GM18508 (cell line): Measurements from ENCODE around the gene LHFPL2.
"Not testable (repeated sequence)": the region's sequence is repeated elsewhere in the genome, so short reads cannot be mapped to it uniquely, and the experiment has no call there.

ENCODE experiments used
- ATAC-seq: cut with Tn5 transposase; IDR thresholded peaks from one replicate; pipeline ENCODE4 v1.9.1; 2021; ENCODE audit warnings: moderate number of reproducible peaks; ENCODE audit not compliant: insufficient read depth, unreplicated experiment

LHFPL2 gene

GRCh38 chr5:78648359-78649210 is at the start of gene LHFPL2:
TSS of gene LHFPL2 (minus strand) at chr5:78648772. CDS start at chr5:78510213, 138,559 bp downstream.
- no peak for ATAC-seq

GRCh38 chr5:78696637-78697036 is 48.1 kb upstream of the LHFPL2 start:
- no peak for ATAC-seq

DNA sequence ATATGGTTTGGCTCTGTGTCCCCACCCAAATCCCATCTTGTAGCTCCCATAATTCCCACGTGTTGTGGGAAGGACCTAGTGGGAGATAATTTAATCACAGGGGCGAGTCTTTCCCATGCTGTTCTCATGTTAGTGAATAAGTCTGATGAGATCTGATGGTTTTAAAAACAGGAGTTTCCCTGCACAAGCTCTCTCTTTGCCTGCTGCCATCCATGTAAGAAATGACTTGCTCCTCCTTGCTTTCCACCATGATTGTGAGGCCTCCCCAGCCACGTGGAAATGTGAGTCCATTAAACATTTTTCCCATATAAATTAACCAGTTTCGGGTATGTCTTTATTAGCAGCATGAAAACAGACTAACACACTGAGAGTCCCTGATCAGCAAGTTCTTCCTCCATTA is 47.5 kb upstream of the LHFPL2 start:
- ATAC-seq, result not testable (repeated sequence)

GRCh38 chr5:78693339-78693738 is 44.8 kb upstream of the LHFPL2 start:
- no peak for ATAC-seq

- ATAC-seq, result no peak
These were observed 42.8 kb upstream of the LHFPL2 start for GRCh38 chr5:78691084-78691960.

- no peak for ATAC-seq
These were observed 41.8 kb upstream of the LHFPL2 start for GRCh38 chr5:78690253-78690972.

DNA sequence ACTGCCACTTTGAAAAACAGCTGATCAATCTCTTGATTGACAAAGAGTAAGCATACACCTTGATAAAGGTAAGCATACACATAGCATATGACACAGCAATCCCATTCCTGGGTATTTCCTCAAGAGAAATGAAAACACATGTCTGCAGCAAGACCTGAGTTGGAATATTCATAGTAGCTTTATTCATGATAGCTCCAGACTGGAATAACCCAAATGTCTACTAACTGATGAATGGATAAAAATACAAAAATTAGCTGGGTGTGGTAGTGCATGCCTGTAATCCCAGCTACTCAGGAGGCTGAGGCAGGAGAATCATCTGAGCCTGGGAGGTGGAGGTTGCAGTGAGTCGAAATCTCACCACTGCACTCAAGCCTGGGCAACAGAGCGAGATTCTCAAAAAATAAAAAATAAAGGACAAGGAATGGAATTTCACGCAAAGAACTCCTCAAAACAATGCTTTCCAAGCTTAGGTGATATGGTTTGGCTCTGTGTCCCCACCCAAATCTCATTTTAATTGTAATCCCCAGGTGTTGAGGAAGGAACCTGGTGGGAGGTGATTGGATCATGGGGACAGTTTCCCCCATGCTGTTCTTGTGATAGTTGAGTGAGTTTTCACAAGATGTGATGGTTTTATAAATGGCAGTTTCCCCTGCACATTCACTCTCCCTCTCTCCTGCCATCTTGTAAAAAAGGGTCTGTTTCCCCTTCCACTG is 41.1 kb upstream of the LHFPL2 start:
- ATAC-seq, result no peak

DNA sequence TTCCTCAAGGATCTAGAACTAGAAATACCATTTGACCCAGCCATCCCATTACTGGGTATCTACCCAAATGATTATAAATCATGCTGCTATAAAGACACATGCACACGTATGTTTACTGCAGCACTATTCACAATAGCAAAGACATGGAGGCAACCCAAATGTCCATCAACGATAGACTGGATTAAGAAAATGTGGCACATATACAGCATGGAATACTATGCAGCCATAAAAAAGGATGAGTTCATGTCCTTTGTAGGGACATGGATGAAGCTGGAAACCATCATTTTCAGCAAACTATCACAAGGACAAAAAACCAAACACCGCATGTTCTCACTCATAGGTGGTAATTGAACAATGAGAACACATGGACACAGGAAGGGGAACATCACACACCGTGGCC is 38.9 kb upstream of the LHFPL2 start:
- ATAC-seq, result not testable (repeated sequence)

GRCh38 chr5:78683905-78684304 is 35.3 kb upstream of the LHFPL2 start:
- not testable (repeated sequence) for ATAC-seq

DNA sequence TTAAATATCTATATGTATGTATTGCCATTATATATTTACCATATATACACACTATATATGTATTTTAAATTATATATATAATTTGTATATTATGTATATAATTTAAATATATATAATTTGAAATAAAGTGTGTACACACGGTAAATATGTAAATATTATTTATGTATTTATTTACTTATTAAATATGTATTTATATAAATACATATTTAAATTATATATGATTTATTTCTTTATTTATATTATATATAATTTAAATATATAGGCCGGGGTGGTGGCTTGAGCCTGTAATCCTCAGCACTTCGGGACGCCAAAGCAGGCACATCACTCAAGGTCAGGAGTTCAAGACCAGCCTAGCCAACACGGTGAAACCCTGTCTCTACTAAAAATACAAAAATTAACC is 31.3 kb upstream of the LHFPL2 start:
- ATAC-seq, result no peak

GRCh38 chr5:78677777-78678668 is 29.5 kb upstream of the LHFPL2 start:
- ATAC-seq, result no peak

- no peak for ATAC-seq
These were observed 27.6 kb upstream of the LHFPL2 start for GRCh38 chr5:78675956-78676730.

- ATAC-seq, result not testable (repeated sequence)
These were observed 25.3 kb upstream of the LHFPL2 start for GRCh38 chr5:78673827-78674226.

GRCh38 chr5:78672154-78672553 is 23.6 kb upstream of the LHFPL2 start:
- ATAC-seq, result no peak

- ATAC-seq, result no peak
These were observed 23.0 kb upstream of the LHFPL2 start for GRCh38 chr5:78671609-78672008.

DNA sequence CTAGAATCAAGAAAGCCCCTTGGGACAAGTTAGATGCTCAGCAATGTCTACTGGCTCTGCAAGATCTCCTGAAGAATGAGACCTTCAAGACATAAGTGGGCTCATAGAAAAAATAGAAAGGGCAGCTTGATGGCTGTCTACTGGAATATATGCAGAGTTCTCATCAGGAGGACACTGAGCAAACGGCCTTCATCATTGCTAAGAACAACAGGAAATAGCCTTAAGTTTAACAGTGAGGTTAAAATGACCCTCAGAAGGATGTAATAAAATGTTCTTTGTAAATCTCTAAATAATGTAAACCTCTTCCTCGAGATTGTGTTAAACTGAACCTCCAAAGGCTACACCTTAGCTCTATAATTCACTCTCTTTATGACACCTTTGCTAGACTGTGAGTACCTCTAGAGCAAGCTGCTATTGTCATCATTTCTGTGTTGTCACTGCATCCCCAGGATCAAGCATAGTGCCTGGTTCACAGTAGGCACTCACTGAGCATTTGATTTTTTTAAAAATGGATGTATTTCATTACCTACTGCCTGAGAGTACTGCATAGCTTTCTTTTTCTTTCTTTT is 22.2 kb upstream of the LHFPL2 start:
- no peak for ATAC-seq

- ATAC-seq, result no peak
These were observed 20.8 kb upstream of the LHFPL2 start for GRCh38 chr5:78669331-78669730.
